GM10266 (cell line): ENCODE results near the gene STEAP3.

Source experiments
- DNase-seq: peaks from one replicate; pipeline ENCODE4 v3.0.0; 2012; ENCODE audit errors: extremely low spot score
- TF ChIP-seq, protein P1 (sequence below): IDR thresholded peaks from 2 replicates; pipeline ENCODE4 v1.5.1; 2012; ENCODE audit warnings: mild to moderate bottlenecking, low read depth; ENCODE audit not compliant: control insufficient read depth, insufficient read depth; ENCODE audit errors: missing control alignments

STEAP3 gene

DNA sequence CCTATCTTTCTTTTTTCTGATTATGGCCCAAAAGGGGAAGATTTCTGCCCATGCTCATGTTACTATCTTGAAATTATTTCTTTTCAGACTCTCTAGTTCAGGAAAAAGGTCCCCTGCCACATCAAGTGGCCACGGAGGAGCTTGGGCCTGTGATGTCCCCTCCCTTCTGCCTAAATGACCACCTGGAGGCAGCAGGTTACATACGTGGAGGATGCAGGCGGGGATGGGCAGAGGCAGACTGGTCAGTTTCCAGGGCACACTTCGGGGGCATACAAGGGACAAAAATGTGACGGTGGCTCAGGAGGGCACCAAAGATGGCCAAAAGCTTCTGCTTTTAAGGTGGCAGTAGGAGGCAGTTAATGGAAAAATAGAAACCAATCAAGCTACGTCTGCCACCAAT is 30.7 kb upstream of the STEAP3 start:
- DNase-seq: no peak
- TF ChIP-seq, protein P1, sequence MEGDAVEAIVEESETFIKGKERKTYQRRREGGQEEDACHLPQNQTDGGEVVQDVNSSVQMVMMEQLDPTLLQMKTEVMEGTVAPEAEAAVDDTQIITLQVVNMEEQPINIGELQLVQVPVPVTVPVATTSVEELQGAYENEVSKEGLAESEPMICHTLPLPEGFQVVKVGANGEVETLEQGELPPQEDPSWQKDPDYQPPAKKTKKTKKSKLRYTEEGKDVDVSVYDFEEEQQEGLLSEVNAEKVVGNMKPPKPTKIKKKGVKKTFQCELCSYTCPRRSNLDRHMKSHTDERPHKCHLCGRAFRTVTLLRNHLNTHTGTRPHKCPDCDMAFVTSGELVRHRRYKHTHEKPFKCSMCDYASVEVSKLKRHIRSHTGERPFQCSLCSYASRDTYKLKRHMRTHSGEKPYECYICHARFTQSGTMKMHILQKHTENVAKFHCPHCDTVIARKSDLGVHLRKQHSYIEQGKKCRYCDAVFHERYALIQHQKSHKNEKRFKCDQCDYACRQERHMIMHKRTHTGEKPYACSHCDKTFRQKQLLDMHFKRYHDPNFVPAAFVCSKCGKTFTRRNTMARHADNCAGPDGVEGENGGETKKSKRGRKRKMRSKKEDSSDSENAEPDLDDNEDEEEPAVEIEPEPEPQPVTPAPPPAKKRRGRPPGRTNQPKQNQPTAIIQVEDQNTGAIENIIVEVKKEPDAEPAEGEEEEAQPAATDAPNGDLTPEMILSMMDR: no peak

DNA sequence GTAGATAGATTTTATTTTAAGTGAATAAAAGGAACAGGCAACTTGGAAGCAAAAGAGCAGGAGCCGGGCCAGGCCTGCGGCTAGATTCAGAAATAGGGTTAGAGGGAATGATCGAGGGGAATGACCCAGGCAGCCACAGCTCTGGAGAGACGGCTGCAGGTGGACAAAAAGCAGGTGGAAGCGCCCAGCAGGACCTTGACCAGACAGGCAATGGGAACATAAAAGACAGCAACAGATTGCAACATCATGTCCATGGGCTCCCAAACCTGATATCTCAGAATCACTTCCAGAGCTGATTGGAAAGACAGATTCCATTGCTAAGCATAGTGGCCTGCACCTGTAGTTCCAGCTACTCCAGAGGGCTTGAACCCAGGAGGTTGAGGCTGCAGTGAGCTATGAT is 28.6 kb upstream of the STEAP3 start:
- DNase-seq: no peak
- TF ChIP-seq, protein P1: no peak

DNA sequence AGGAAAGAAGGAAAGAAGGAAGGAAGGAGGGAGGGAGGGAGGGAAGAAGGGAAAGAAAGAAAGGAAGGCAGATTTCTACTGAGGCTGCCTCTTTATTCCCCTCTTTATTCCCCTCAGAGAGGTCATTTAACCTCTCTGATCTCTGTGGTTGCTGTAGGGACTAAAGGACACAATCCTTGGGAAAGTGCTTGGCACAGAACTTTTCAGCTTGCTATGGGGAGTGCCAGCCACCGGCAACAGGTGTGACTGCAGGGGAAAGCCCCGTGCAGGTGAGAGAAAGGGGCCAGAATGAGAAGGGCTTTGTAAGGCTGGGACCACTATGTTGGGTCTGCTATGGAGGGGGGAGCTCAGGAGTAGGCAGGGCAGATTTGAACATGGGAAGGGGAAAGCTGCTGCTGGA is 27.7 kb upstream of the STEAP3 start:
- TF ChIP-seq, protein P1: no peak
- DNase-seq: no peak

DNA sequence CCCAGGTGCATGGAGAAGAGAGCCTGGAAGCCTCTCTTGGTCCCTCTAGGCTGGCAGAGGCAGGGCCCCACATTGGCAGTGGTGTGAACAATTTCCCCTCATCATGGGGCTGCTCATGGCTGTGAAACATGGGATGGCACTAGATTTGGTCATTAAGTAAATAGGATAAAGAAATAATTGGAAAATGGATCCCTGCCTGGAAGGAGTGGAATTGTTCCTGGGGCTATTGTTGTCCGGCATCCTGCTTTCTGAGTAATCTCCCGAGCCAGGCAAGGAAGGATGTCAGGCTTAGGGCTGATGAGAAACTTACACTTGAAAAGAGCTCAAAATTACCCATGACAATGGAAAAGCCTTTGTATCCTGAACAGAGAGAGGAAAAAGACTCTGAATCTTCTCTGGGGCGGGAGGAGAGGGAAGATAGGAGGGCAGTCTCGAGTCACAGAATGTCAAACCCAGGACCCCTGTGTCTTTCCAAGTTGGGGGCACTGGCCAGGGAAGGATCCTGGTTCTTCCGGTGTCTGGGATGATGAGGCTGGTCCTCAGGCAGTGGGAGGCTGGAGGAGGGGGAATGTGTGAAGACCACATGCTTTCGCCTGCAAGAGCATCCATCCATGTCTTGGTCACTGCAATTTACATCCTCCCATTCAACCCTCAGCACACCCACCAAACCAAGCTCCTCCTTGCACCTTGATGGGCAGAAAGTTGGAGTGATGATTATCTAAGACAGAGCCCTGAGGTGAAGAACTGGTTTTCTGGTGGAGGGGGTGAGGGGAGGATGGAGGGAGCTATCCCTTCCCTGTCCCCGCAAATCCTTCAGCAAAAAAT is 27.1 kb upstream of the STEAP3 start:
- TF ChIP-seq, protein P1: no peak
- no peak for DNase-seq

DNA sequence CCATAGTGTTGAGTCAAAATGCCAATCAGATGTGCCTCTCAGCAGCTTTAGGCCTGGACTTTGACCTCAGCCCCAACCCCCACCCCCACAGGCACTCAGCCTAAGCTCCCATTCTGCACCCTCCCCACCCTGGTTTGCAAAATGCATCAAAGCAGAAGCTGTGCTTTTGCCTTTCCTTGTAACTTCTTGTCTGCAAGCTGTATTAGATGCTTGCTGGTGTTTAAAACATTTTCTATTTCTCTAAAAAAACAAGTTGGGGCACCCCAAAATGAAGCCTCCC is 26.6 kb upstream of the STEAP3 start:
- DNase-seq: no peak
- TF ChIP-seq, protein P1: no peak

DNA sequence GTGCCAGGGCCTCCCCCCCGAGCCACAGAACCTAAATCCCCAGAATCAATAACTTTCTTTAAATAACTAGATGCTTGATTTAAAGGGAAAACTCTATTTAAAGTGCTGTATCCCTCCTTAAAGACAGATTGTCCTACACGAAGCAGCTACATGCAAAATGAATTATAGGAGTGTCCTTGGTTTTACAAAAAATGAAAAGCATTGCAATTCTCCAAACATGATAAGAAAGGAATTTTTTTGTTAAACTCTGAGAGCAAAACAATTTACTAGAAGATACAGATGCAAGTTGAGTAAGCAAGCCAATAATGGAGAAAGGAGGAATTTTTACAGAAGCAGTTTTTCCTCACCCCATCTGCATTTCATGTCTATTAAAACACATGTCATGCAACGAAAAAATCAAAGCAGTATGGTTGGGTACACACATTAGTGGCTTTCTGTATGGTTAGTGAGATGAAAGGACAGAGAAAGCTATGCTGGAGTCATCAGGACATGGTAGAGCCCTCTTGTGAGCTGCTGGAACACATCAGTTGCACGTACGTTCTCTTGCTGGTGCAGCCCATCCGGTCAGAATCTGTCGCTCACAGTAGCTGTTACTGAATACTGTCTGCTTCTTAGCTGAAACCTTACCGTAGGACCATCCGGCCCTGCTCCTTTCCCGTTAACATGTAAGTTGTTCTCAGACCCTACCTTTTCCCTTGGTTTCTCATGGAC is 25.9 kb upstream of the STEAP3 start:
- no peak for DNase-seq
- TF ChIP-seq, protein P1: no peak

DNA sequence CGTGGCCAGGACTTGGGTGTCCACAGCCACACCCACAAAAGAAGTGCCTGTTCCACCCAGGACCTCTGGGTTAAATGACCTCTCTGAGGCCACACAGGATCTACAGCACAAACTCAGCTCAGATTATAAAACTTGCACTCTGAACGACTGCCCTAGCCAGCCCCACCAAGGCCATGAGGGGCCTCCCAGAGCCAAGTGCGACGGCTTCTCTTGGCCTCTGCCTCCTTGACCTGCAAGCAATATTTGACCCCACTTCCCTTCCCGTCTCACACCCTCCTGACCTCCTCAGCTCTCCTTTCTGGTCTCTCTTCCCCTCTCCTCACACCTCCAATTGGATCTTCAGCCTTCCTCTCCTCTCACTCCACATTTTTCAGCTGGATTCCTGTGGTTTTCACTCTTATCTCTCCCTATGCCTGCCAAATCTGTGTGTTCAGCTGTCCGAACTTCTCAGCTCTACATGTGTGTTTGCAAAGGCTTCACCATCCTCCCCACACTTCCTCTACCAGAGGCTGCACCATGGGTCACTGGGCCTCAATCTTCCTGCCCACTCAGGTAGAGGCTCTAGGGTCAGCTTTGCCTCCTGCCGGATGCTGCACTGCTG is 25.3 kb upstream of the STEAP3 start:
- no peak for DNase-seq
- TF ChIP-seq, protein P1: no peak
